ENCODE measurements around the gene HEPHL1.

DNA sequence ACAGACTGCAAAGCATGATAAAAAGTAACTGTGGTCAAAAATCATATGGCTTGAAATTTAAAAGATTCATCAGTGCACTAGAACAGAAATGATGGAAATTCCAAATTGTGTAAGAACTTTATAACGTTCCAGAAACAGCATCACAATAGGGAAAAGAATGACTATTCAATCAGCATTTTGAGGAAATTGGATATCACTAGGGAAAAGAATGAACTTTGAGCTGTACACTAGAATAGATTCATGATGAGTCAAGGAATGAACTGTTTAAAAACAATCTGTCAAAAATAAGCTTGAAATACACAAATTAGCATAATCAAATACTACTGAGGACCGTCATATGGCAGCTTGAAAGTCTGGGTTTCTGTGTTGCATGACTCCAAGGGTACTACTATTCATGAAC is 20.5 kb upstream of the HEPHL1 start:
- TF ChIP-seq ZNF274 (IDR thresholded peaks at IDR 0.05; ENCODE audit: low read depth, low read length) (no peak), YY1 (IDR thresholded peaks at IDR 0.05; ENCODE audit: insufficient read depth, insufficient read length) (no peak)
